Epithelial cell of esophagus (primary cell): ENCODE data around the gene ETV7.
A peak's percentile ranks its signal among the peaks of the same experiment; 100 is the strongest.

ENCODE experiments used
- DNase-seq: peaks from one replicate; pipeline ENCODE4 v3.0.0; 2010; ENCODE audit warnings: low read depth
- H3K4me3 ChIP-seq: 2 replicates; pipeline ENCODE4 v1.5.1; 2011; ENCODE audit warnings: mild to moderate bottlenecking, low read length, control low read depth
- CTCF ChIP-seq: IDR thresholded peaks from 2 replicates; pipeline ENCODE4 v1.5.1; 2011; ENCODE audit warnings: low read depth, mild to moderate bottlenecking, low read length, control low read depth, inconsistent platforms; ENCODE audit not compliant: insufficient read depth; ENCODE audit errors: missing control alignments

ETV7 gene

GRCh38 chr6:36387440-36388303, at the start of gene ETV7:
ETV7 (minus strand) TSS chr6:36387669; CDS start chr6:36387541, 128 bp downstream.
- no peak for TF ChIP-seq CTCF
- peak; percentile 33 for DNase-seq
- H3K4me3 ChIP-seq: peak within 1 kb of the TSS; percentile 55

GRCh38 chr6:36436466-36436865, 49.0 kb upstream of the ETV7 start:
- no peak overlapping the region for H3K4me3 ChIP-seq
- DNase-seq: no peak
- no peak for TF ChIP-seq CTCF

GRCh38 chr6:36432151-36432671, 44.7 kb upstream of the ETV7 start:
- no peak for TF ChIP-seq CTCF
- no peak overlapping the region for H3K4me3 ChIP-seq
- DNase-seq: peak; percentile 25

GRCh38 chr6:36431197-36431596, 43.7 kb upstream of the ETV7 start:
- no peak for DNase-seq
- no peak for TF ChIP-seq CTCF
- H3K4me3 ChIP-seq: no peak overlapping the region

- no peak for TF ChIP-seq CTCF
- H3K4me3 ChIP-seq: no peak overlapping the region
Measured at GRCh38 chr6:36430351-36430750, 42.9 kb upstream of the ETV7 start.

GRCh38 chr6:36428911-36429310, 41.4 kb upstream of the ETV7 start:
- H3K4me3 ChIP-seq: no peak overlapping the region
- no peak for DNase-seq
- TF ChIP-seq CTCF: no peak

More at GRCh38 chr6:36430351-36430750, 42.9 kb upstream of the ETV7 start:
- no peak for DNase-seq
